CD14-positive monocyte (primary cell): ENCODE measurements around the gene HLA-DQA2. TPM values are rescaled to one million over a fixed set of nuclear protein-coding genes. Genes with fewer than 3 reads are reported as not detected.
"Not testable (repeated sequence)": the region's sequence is repeated elsewhere in the genome, so short reads cannot be mapped to it uniquely, and the experiment has no call there.

Experiments
- DNase-seq, 3 donors: peaks; one replicate each; pipeline ENCODE4 v3.0.0-alpha.2; 2011 to 2022
- H2AFZ ChIP-seq: 2 replicates; pipeline ENCODE4 v1.6.0; 2012; ENCODE audit warnings: mild to moderate bottlenecking, low read depth, low read length, inconsistent platforms; ENCODE audit not compliant: insufficient read depth, poor library complexity, severe bottlenecking
- H3K27ac ChIP-seq, 2 donors: 1 replicate in 1 of 2; 2 replicates in 1 of 2; pipeline ENCODE4 v1.5.1; 2012 to 2013; ENCODE audit warnings: low read length in 2 of 2, control low read depth in 1 of 2, inconsistent platforms in 1 of 2, low read depth in 1 of 2, mild to moderate bottlenecking in 1 of 2
- H3K27me3 ChIP-seq, 2 donors: one replicate each; pipeline versions ENCODE4 v1.6.0 to v1.6.1; 2011 to 2013; ENCODE audit warnings: low read length in 2 of 2; ENCODE audit not compliant: control insufficient read depth in 2 of 2, insufficient read depth in 2 of 2
- H3K36me3 ChIP-seq, 2 donors: replicated peaks in 1 of 2; 1 replicate in 1 of 2; 2 replicates in 1 of 2; pipeline versions ENCODE4 v1.5.1 to v1.6.1; 2012 to 2013; ENCODE audit warnings: low read length in 2 of 2, control low read depth in 1 of 2, inconsistent platforms in 1 of 2, mild to moderate bottlenecking in 1 of 2; ENCODE audit not compliant: insufficient read depth in 2 of 2, control insufficient read depth in 1 of 2
- H3K4me1 ChIP-seq, 2 donors: 1 replicate in 1 of 2; 2 replicates in 1 of 2; pipeline versions ENCODE4 v1.5.1 to v1.6.1; 2012 to 2013; ENCODE audit warnings: low read length in 2 of 2, control low read depth in 1 of 2, inconsistent platforms in 1 of 2, mild to moderate bottlenecking in 1 of 2, moderate library complexity in 1 of 2; ENCODE audit not compliant: insufficient read depth in 2 of 2, control insufficient read depth in 1 of 2
- H3K4me2 ChIP-seq: replicated peaks from 2 replicates; pipeline ENCODE3; 2012; ENCODE audit warnings: low read length, moderate library complexity, mild to moderate bottlenecking; ENCODE audit not compliant: poor library complexity, severe bottlenecking; ENCODE audit errors: extremely low read depth
- H3K4me3 ChIP-seq, 3 experiments: fragments of 200-600 bp in 1 of 3; sonication (generic) in 1 of 3; replicated peaks in 1 of 3; 1 replicate in 2 of 3; 2 replicates in 1 of 3; pipeline ENCODE4 v1.5.1; 2011 to 2013; ENCODE audit warnings: low read length in 3 of 3, mild to moderate bottlenecking in 3 of 3, control low read depth in 2 of 3, low read depth in 2 of 3, inconsistent platforms in 1 of 3, moderate library complexity in 1 of 3
- H3K79me2 ChIP-seq: 2 replicates; pipeline ENCODE4 v1.6.0; 2012; ENCODE audit warnings: mild to moderate bottlenecking, control low read depth, inconsistent platforms, low read length, moderate library complexity; ENCODE audit not compliant: insufficient read depth
- H3K9ac ChIP-seq: 2 replicates; pipeline ENCODE4 v1.6.0; 2017; ENCODE audit warnings: low read length, mild to moderate bottlenecking; ENCODE audit not compliant: insufficient read depth, poor library complexity, severe bottlenecking
- H3K9me3 ChIP-seq, 2 donors: replicated peaks in 1 of 2; 1 replicate in 1 of 2; 2 replicates in 1 of 2; pipeline versions ENCODE4 v1.5.1 to v1.6.1; 2012 to 2013; ENCODE audit warnings: low read length in 2 of 2, control low read depth in 1 of 2; ENCODE audit not compliant: control insufficient read depth in 1 of 2, insufficient read depth in 1 of 2
- H4K20me1 ChIP-seq: 2 replicates; pipeline ENCODE4 v1.6.0; 2012; ENCODE audit warnings: mild to moderate bottlenecking, low read length, control low read depth, moderate library complexity; ENCODE audit not compliant: insufficient read depth
- H3K27ac Mint-ChIP-seq, 7 donors: one replicate each; pipeline ENCODE4 v1.8.0; 2020; ENCODE audit warnings: mild to moderate bottlenecking in 7 of 7, mixed read lengths in 7 of 7, moderate library complexity in 6 of 7, inconsistent platforms in 2 of 7
- H3K27me3 Mint-ChIP-seq, 3 donors: one replicate each; pipeline ENCODE4 v1.8.0; 2021 to 2022; ENCODE audit warnings: low read depth in 3 of 3, mild to moderate bottlenecking in 3 of 3, mixed read lengths in 3 of 3, moderate library complexity in 3 of 3, inconsistent platforms in 1 of 3
- H3K36me3 Mint-ChIP-seq, 2 donors: one replicate each; pipeline ENCODE4 v1.8.0; 2020; ENCODE audit warnings: mixed read lengths in 2 of 2, inconsistent platforms in 1 of 2, mild to moderate bottlenecking in 1 of 2
- H3K4me1 Mint-ChIP-seq: one replicate; pipeline ENCODE4 v1.8.0; 2020; ENCODE audit warnings: mild to moderate bottlenecking, mixed read lengths
- H3K4me3 Mint-ChIP-seq, 2 donors: one replicate each; pipeline ENCODE4 v1.8.0; 2020; ENCODE audit warnings: mild to moderate bottlenecking in 2 of 2, mixed read lengths in 2 of 2, moderate library complexity in 1 of 2
- H3K9me3 Mint-ChIP-seq, 7 donors: one replicate each; pipeline ENCODE4 v1.8.0; 2020 to 2022; ENCODE audit warnings: mixed read lengths in 7 of 7, mild to moderate bottlenecking in 6 of 7, moderate library complexity in 6 of 7, inconsistent platforms in 2 of 7
- CTCF ChIP-seq: fragments of 200-600 bp; IDR thresholded peaks from one replicate; pipeline ENCODE4 v1.8.0; 2022; ENCODE audit warnings: antibody characterized with exemption, mild to moderate bottlenecking
- WGBS: methylation state at CpG from one replicate; pipeline ENCODE4 v1.1.5; 2013; ENCODE audit warnings: missing lambda C conversion rate; ENCODE audit not compliant: insufficient coverage; 5-methylcytosine and 5-hydroxymethylcytosine counted together
- intact Hi-C, 2 donors: fragments of 100-400 bp; cut with micrococcal nuclease; formaldehyde crosslinking; loops; one replicate each; pipeline versions ENCODE4 v1.15.0 to v1.15.1; 2023
- polyA plus RNA-seq, 3 donors: library from polyadenylated mRNA; depleted of rRNA in 1 of 3; unstranded in 2 of 3; stranded (reverse) in 1 of 3; fragments of 300-500 nt in 2 of 3; fragments of >200 nt in 1 of 3; fragmentation: Illumina TruSeq in 2 of 3; gene quantifications; 1 replicate in 2 of 3; 2 replicates in 1 of 3; pipeline ENCODE4 v1.2.3, GENCODE V29; 2012 to 2021

The HLA-DQA2 gene
- polyA plus RNA-seq, 3 donors = 0.24 to 53.5 (median 15.5) TPM

- Histone ChIP-seq H4K20me1 (no peaks in the 10 kb centered on the region), H3K4me2 (no peak overlapping the region), H3K9me3 (no peaks in the 10 kb centered on the region), H3K79me2 (no peaks in the 10 kb centered on the region), H3K9ac (no peak overlapping the region), H3K36me3 (no peaks in the 10 kb centered on the region), H2AFZ (no peak overlapping the region), H3K27me3 (peaks cover 8 to 12% of the 10 kb centered on the region in 2 donors), H3K4me3 (no peak overlapping the region), H3K27ac (no peak overlapping the region), H3K4me1 (no peaks in the 10 kb centered on the region)
- H3K27me3 Mint-ChIP-seq = peaks cover 10 to 19% (median 15%) of the 10 kb centered on the region in 3 donors
- WGBS = 100% methylated on average over 1 of the region's 1 CpG
- no peaks in the 10 kb centered on the region for H3K36me3 Mint-ChIP-seq
- H3K9me3 Mint-ChIP-seq = peaks cover 0 to 1% (median 0%) of the 10 kb centered on the region in 7 donors
- H3K27ac Mint-ChIP-seq = no peak overlapping the region
- DNase-seq = no peak
- intact Hi-C loops = no loop called here
- TF ChIP-seq CTCF = no peak
- no peak overlapping the region for H3K4me3 Mint-ChIP-seq
- peaks cover 5% of the 10 kb centered on the region for H3K4me1 Mint-ChIP-seq
Measured at GRCh38 chr6:32775071-32775470, 33.9 kb downstream of the HLA-DQA2 start.

- Mint-ChIP-seq H3K4me1 (peaks cover 7% of the 10 kb centered on the region), H3K4me3 (no peak overlapping the region), H3K27ac (no peak overlapping the region), H3K9me3 (peaks cover 0 to 8% (median 2%) of the 10 kb centered on the region in 7 donors), H3K36me3 (no peaks in the 10 kb centered on the region), H3K27me3 (peaks cover 0 to 3% (median 2%) of the 10 kb centered on the region in 3 donors)
- Histone ChIP-seq H3K27ac (no peak overlapping the region), H3K4me1 (no peaks in the 10 kb centered on the region), H3K27me3 (no peaks in the 10 kb centered on the region), H3K4me2 (no peak overlapping the region), H3K36me3 (no peaks in the 10 kb centered on the region), H3K79me2 (no peaks in the 10 kb centered on the region), H3K9ac (no peak overlapping the region), H3K4me3 (no peak overlapping the region), H2AFZ (no peak overlapping the region), H4K20me1 (no peaks in the 10 kb centered on the region), H3K9me3 (no peaks in the 10 kb centered on the region)
- DNase-seq = no peak
- intact Hi-C loops = no loop called here
- no peak for TF ChIP-seq CTCF
Measured at GRCh38 chr6:32779036-32779435, 37.8 kb downstream of the HLA-DQA2 start.

- H3K4me3 ChIP-seq, H3K27ac ChIP-seq, H3K27me3 ChIP-seq, H3K36me3 Mint-ChIP-seq, H3K27me3 Mint-ChIP-seq, H3K9me3 Mint-ChIP-seq, H3K36me3 ChIP-seq, H3K4me2 ChIP-seq, H3K79me2 ChIP-seq, intact Hi-C loops, H3K9me3 ChIP-seq, H3K4me3 Mint-ChIP-seq, H4K20me1 ChIP-seq, H2AFZ ChIP-seq, H3K9ac ChIP-seq, DNase-seq: not testable (repeated sequence)
- H3K4me1 ChIP-seq = peaks cover 8 to 12% of the 10 kb centered on the region in 2 donors
- peaks cover 13% of the 10 kb centered on the region for H3K4me1 Mint-ChIP-seq
- H3K27ac Mint-ChIP-seq = peak overlapping the region in 1 of 7 donors; percentile 5
Measured at GRCh38 chr6:32782923-32783322, 41.7 kb downstream of the HLA-DQA2 start.
